WTC11 (cell line): ENCODE results near the gene TMEM225B. TPM values are rescaled to one million over a fixed set of nuclear protein-coding genes. Genes with fewer than 3 reads are reported as not detected.

Source experiments
- ATAC-seq: fragments of 200-7000 bp; cut with Tn5 transposase; 2 replicates; pipeline ENCODE4 v1.10.0; 2021; ENCODE audit warnings: mild to moderate bottlenecking, moderate library complexity
- CTCF ChIA-PET: fragments of 300-600 bp; sonication (Branson Sonifier 250); formaldehyde crosslinking; loops from one replicate; lab custom pipeline; 2021; ENCODE audit warnings: antibody characterized with exemption; lab: Charles Lee
- POLR2A ChIA-PET: fragments of 350-600 bp; sonication (Branson Sonifier 250); formaldehyde crosslinking; loops from one replicate; lab custom pipeline; 2021; ENCODE audit warnings: antibody characterized with exemption; lab: Charles Lee
- DNase-seq: peaks from one replicate; pipeline ENCODE4 v3.0.0; 2021; ENCODE audit warnings: low spot score
- H3K27ac Mint-ChIP-seq: 2 replicates; pipeline ENCODE4 v1.8.0; 2021; ENCODE audit warnings: mixed read lengths
- H3K27me3 Mint-ChIP-seq: 2 replicates; pipeline ENCODE4 v1.8.0; 2021; ENCODE audit warnings: low read depth, mild to moderate bottlenecking, moderate library complexity, mixed read lengths
- H3K36me3 Mint-ChIP-seq: 2 replicates; pipeline ENCODE4 v1.8.0; 2021; ENCODE audit warnings: mixed read lengths
- H3K4me1 Mint-ChIP-seq: 2 replicates; pipeline ENCODE4 v1.8.0; 2022; ENCODE audit warnings: mixed read lengths
- H3K4me3 Mint-ChIP-seq: 2 replicates; pipeline ENCODE4 v1.8.0; 2021; ENCODE audit warnings: mild to moderate bottlenecking, moderate library complexity, mixed read lengths
- H3K9me3 Mint-ChIP-seq: 2 replicates; pipeline ENCODE4 v1.8.0; 2021; ENCODE audit warnings: mixed read lengths
- ATF1 ChIP-seq: sonication (generic); formaldehyde crosslinking; IDR thresholded peaks from 2 replicates; pipeline ENCODE4 v1.8.1; 2023; ENCODE audit warnings: mild to moderate bottlenecking, moderate library complexity, missing genetic modification reagents
- CBFB ChIP-seq: sonication (generic); formaldehyde crosslinking; IDR thresholded peaks from 2 replicates; pipeline ENCODE4 v1.8.1; 2022; ENCODE audit warnings: mild to moderate bottlenecking, low read depth, missing genetic modification reagents
- ELF4 ChIP-seq: sonication (generic); formaldehyde crosslinking; IDR thresholded peaks from 2 replicates; pipeline ENCODE4 v1.8.1; 2022; ENCODE audit warnings: low read depth, mild to moderate bottlenecking, moderate library complexity, missing genetic modification reagents
- ETV6 ChIP-seq: sonication (generic); formaldehyde crosslinking; IDR thresholded peaks from 2 replicates; pipeline ENCODE4 v1.8.1; 2022; ENCODE audit warnings: mild to moderate bottlenecking, missing genetic modification reagents
- FOXJ3 ChIP-seq: sonication (generic); formaldehyde crosslinking; IDR thresholded peaks from 2 replicates; pipeline ENCODE4 v1.9.0; 2021; ENCODE audit warnings: missing genetic modification reagents, mild to moderate bottlenecking, borderline replicate concordance
- GABPB1 ChIP-seq: sonication (generic); formaldehyde crosslinking; IDR thresholded peaks from 2 replicates; pipeline ENCODE4 v1.8.1; 2023; ENCODE audit warnings: mild to moderate bottlenecking, missing genetic modification reagents
- GTF2I ChIP-seq: fragments of 250-450 bp; sonication (Bioruptor Pico); conservative IDR thresholded peaks from 2 replicates; pipeline ENCODE4 v1.4.0; 2021; ENCODE audit warnings: mild to moderate bottlenecking
- MXD4 ChIP-seq: fragments of 250-450 bp; sonication (Bioruptor Pico); IDR thresholded peaks from 2 replicates; pipeline ENCODE4 v1.8.0; 2021; ENCODE audit warnings: mild to moderate bottlenecking, moderate library complexity, borderline replicate concordance
- NFE2L1 ChIP-seq: sonication (generic); formaldehyde crosslinking; IDR thresholded peaks from 2 replicates; pipeline ENCODE4 v1.8.1; 2023; ENCODE audit warnings: missing genetic modification reagents
- NR2C2 ChIP-seq: sonication (generic); formaldehyde crosslinking; IDR thresholded peaks from 2 replicates; pipeline ENCODE4 v1.8.0; 2022; ENCODE audit warnings: mild to moderate bottlenecking, missing genetic modification reagents
- OVOL2 ChIP-seq: fragments of 250-450 bp; sonication (Bioruptor Pico); IDR thresholded peaks from 2 replicates; pipeline ENCODE4 v1.9.0; 2021; ENCODE audit warnings: mild to moderate bottlenecking, borderline replicate concordance
- SP1 ChIP-seq: sonication (generic); formaldehyde crosslinking; conservative IDR thresholded peaks from 2 replicates; pipeline ENCODE4 v1.8.1; 2022; ENCODE audit warnings: missing genetic modification reagents
- TEAD1 ChIP-seq: sonication (generic); formaldehyde crosslinking; IDR thresholded peaks from 2 replicates; pipeline ENCODE4 v1.8.0; 2022; ENCODE audit warnings: mild to moderate bottlenecking, missing genetic modification reagents
- ZNF416 ChIP-seq: fragments of 250-450 bp; sonication (Bioruptor Pico); IDR thresholded peaks from 2 replicates; pipeline ENCODE4 v1.9.0; 2021; ENCODE audit warnings: mild to moderate bottlenecking, inconsistent platforms
- total RNA-seq: library from RNA; stranded (reverse); gene quantifications from 3 replicates; pipeline ENCODE4 v1.2.3, GENCODE V29; 2021
- TF ChIP-seq, protein P1 (sequence below): fragments of 250-450 bp; sonication (Bioruptor Pico); IDR thresholded peaks from 2 replicates; pipeline ENCODE4 v1.9.0; 2021; ENCODE audit warnings: mild to moderate bottlenecking
- TF ChIP-seq, protein P2 (sequence below): sonication (generic); formaldehyde crosslinking; IDR thresholded peaks from 2 replicates; pipeline ENCODE4 v1.8.0; 2022; ENCODE audit warnings: mild to moderate bottlenecking, missing genetic modification reagents
- TF ChIP-seq, protein P3 (sequence below): fragments of 250-450 bp; sonication (Bioruptor Pico); IDR thresholded peaks from 2 replicates; pipeline ENCODE4 v1.9.0; 2021; ENCODE audit warnings: moderate library complexity, mild to moderate bottlenecking, inconsistent platforms, borderline replicate concordance
- TF ChIP-seq, protein P4 (sequence below): sonication (generic); formaldehyde crosslinking; IDR thresholded peaks from 2 replicates; pipeline ENCODE4 v1.8.1; 2022; ENCODE audit warnings: low read depth, missing genetic modification reagents, borderline replicate concordance
- TF ChIP-seq, protein P5 (sequence below): fragments of 250-450 bp; sonication (Bioruptor Pico); IDR thresholded peaks from 2 replicates; pipeline ENCODE4 v2.1.2; 2022; ENCODE audit warnings: mild to moderate bottlenecking, moderate library complexity
- TF ChIP-seq, protein P6 (sequence below): sonication (generic); formaldehyde crosslinking; IDR thresholded peaks from 2 replicates; pipeline ENCODE4 v1.8.0; 2022; ENCODE audit warnings: missing genetic modification reagents
- TF ChIP-seq, protein P7 (sequence below): sonication (generic); formaldehyde crosslinking; IDR thresholded peaks from 2 replicates; pipeline ENCODE4 v1.8.1; 2023; ENCODE audit warnings: mild to moderate bottlenecking, missing genetic modification reagents, borderline replicate concordance
- TF ChIP-seq, protein P8 (sequence below): sonication (generic); formaldehyde crosslinking; IDR thresholded peaks from 2 replicates; pipeline ENCODE4 v1.8.0; 2022; ENCODE audit warnings: mild to moderate bottlenecking, missing genetic modification reagents

The TMEM225B gene
- total RNA-seq, 1 experiment from 2014 or later = 0.81 TPM

DNA sequence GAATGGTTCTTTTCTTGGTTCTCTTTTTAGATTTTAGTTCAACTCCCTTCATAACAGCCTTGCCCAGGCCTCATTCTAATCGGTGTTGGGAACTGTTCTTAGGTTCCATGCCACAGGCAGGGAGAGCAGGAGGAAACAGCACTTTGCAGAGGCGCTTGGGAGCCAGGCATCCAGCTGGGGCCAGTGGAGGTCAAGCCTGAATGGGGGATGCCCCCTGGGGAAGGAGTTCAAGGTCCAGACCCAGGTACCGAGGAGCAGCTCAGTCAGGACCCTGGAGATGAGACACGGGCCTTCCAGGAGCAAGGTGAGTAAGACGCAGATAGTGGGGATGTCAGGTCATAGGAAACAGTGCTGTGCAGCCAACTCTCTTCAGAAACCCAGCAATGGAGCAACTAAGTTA, 23.2 kb downstream of the TMEM225B start:
- DNase-seq (no peak), ATAC-seq (no peak)
- CTCF ChIA-PET = no interaction called here
- Mint-ChIP-seq H3K27ac (no peak overlapping the region), H3K4me3 (no peak overlapping the region), H3K4me1 (peaks cover 11% of the 10 kb centered on the region), H3K36me3 (peaks cover 72% of the 10 kb centered on the region), H3K9me3 (no peaks in the 10 kb centered on the region), H3K27me3 (no peaks in the 10 kb centered on the region)
- TF ChIP-seq, protein P1, sequence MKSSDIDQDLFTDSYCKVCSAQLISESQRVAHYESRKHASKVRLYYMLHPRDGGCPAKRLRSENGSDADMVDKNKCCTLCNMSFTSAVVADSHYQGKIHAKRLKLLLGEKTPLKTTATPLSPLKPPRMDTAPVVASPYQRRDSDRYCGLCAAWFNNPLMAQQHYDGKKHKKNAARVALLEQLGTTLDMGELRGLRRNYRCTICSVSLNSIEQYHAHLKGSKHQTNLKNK (CRISPR knock-in tag) = no peak
- no peak for TF ChIP-seq NR2C2 (CRISPR knock-in tag)
- TF ChIP-seq, protein P2, sequence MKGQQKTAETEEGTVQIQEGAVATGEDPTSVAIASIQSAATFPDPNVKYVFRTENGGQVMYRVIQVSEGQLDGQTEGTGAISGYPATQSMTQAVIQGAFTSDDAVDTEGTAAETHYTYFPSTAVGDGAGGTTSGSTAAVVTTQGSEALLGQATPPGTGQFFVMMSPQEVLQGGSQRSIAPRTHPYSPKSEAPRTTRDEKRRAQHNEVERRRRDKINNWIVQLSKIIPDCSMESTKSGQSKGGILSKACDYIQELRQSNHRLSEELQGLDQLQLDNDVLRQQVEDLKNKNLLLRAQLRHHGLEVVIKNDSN (CRISPR knock-in tag) = no peak
- TF ChIP-seq, protein P3, sequence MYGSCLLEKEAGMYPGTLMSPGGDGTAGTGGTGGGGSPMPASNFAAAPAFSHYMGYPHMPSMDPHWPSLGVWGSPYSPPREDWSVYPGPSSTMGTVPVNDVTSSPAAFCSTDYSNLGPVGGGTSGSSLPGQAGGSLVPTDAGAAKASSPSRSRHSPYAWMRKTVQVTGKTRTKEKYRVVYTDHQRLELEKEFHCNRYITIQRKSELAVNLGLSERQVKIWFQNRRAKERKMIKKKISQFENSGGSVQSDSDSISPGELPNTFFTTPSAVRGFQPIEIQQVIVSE (CRISPR knock-in tag) = no peak
- no peak for TF ChIP-seq MXD4
- no peak for TF ChIP-seq ZNF416 (CRISPR knock-in tag)
- TF ChIP-seq, protein P4, sequence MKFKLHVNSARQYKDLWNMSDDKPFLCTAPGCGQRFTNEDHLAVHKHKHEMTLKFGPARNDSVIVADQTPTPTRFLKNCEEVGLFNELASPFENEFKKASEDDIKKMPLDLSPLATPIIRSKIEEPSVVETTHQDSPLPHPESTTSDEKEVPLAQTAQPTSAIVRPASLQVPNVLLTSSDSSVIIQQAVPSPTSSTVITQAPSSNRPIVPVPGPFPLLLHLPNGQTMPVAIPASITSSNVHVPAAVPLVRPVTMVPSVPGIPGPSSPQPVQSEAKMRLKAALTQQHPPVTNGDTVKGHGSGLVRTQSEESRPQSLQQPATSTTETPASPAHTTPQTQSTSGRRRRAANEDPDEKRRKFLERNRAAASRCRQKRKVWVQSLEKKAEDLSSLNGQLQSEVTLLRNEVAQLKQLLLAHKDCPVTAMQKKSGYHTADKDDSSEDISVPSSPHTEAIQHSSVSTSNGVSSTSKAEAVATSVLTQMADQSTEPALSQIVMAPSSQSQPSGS (CRISPR knock-in tag) = no peak
- TF ChIP-seq ELF4 = no peak
- TF ChIP-seq CBFB (CRISPR knock-in tag) = no peak
- TF ChIP-seq ATF1 (CRISPR knock-in tag) = no peak
- TF ChIP-seq, protein P5, sequence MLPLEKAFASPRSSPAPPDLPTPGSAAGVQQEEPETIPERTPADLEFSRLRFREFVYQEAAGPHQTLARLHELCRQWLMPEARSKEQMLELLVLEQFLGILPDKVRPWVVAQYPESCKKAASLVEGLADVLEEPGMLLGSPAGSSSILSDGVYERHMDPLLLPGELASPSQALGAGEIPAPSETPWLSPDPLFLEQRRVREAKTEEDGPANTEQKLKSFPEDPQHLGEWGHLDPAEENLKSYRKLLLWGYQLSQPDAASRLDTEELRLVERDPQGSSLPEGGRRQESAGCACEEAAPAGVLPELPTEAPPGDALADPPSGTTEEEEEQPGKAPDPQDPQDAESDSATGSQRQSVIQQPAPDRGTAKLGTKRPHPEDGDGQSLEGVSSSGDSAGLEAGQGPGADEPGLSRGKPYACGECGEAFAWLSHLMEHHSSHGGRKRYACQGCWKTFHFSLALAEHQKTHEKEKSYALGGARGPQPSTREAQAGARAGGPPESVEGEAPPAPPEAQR = no peak
- no peak for TF ChIP-seq SP1 (CRISPR knock-in tag)
- TF ChIP-seq TEAD1 (CRISPR knock-in tag) = no peak
- no peak for TF ChIP-seq OVOL2 (CRISPR knock-in tag)
- no peak for TF ChIP-seq NFE2L1 (CRISPR knock-in tag)
- no peak for TF ChIP-seq FOXJ3
- POLR2A ChIA-PET = no interaction called here

DNA sequence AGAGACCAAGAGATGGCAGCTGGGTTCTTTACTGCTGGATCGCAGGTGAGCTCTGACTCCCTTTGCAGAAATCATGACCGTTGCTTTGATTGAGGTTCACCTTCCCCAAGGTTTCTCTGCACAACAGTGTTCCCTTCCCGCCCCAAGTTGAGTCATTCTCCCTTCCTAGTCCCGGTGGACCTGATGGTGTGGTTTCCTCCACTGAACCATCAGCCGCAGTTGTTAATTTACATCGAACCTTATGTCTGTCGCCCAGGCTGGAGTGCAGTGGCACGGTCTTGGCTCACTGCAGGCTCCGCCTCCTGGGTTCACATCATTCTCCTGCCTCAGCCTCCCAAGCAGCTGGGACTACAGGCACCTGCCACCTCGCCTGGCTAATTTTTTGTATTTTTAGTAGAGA, 24.5 kb downstream of the TMEM225B start:
- DNase-seq (no peak), ATAC-seq (no peak)
- TF ChIP-seq GABPB1 (CRISPR knock-in tag) (no peak), GTF2I (CRISPR knock-in tag) (no peak), ETV6 (CRISPR knock-in tag) (no peak)
- TF ChIP-seq, protein P3 (CRISPR knock-in tag) = no peak
- TF ChIP-seq, protein P6, sequence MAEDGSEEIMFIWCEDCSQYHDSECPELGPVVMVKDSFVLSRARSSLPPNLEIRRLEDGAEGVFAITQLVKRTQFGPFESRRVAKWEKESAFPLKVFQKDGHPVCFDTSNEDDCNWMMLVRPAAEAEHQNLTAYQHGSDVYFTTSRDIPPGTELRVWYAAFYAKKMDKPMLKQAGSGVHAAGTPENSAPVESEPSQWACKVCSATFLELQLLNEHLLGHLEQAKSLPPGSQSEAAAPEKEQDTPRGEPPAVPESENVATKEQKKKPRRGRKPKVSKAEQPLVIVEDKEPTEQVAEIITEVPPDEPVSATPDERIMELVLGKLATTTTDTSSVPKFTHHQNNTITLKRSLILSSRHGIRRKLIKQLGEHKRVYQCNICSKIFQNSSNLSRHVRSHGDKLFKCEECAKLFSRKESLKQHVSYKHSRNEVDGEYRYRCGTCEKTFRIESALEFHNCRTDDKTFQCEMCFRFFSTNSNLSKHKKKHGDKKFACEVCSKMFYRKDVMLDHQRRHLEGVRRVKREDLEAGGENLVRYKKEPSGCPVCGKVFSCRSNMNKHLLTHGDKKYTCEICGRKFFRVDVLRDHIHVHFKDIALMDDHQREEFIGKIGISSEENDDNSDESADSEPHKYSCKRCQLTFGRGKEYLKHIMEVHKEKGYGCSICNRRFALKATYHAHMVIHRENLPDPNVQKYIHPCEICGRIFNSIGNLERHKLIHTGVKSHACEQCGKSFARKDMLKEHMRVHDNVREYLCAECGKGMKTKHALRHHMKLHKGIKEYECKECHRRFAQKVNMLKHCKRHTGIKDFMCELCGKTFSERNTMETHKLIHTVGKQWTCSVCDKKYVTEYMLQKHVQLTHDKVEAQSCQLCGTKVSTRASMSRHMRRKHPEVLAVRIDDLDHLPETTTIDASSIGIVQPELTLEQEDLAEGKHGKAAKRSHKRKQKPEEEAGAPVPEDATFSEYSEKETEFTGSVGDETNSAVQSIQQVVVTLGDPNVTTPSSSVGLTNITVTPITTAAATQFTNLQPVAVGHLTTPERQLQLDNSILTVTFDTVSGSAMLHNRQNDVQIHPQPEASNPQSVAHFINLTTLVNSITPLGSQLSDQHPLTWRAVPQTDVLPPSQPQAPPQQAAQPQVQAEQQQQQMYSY = no peak
- TF ChIP-seq, protein P7, sequence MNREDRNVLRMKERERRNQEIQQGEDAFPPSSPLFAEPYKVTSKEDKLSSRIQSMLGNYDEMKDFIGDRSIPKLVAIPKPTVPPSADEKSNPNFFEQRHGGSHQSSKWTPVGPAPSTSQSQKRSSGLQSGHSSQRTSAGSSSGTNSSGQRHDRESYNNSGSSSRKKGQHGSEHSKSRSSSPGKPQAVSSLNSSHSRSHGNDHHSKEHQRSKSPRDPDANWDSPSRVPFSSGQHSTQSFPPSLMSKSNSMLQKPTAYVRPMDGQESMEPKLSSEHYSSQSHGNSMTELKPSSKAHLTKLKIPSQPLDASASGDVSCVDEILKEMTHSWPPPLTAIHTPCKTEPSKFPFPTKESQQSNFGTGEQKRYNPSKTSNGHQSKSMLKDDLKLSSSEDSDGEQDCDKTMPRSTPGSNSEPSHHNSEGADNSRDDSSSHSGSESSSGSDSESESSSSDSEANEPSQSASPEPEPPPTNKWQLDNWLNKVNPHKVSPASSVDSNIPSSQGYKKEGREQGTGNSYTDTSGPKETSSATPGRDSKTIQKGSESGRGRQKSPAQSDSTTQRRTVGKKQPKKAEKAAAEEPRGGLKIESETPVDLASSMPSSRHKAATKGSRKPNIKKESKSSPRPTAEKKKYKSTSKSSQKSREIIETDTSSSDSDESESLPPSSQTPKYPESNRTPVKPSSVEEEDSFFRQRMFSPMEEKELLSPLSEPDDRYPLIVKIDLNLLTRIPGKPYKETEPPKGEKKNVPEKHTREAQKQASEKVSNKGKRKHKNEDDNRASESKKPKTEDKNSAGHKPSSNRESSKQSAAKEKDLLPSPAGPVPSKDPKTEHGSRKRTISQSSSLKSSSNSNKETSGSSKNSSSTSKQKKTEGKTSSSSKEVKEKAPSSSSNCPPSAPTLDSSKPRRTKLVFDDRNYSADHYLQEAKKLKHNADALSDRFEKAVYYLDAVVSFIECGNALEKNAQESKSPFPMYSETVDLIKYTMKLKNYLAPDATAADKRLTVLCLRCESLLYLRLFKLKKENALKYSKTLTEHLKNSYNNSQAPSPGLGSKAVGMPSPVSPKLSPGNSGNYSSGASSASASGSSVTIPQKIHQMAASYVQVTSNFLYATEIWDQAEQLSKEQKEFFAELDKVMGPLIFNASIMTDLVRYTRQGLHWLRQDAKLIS (CRISPR knock-in tag) = no peak
- TF ChIP-seq, protein P8, sequence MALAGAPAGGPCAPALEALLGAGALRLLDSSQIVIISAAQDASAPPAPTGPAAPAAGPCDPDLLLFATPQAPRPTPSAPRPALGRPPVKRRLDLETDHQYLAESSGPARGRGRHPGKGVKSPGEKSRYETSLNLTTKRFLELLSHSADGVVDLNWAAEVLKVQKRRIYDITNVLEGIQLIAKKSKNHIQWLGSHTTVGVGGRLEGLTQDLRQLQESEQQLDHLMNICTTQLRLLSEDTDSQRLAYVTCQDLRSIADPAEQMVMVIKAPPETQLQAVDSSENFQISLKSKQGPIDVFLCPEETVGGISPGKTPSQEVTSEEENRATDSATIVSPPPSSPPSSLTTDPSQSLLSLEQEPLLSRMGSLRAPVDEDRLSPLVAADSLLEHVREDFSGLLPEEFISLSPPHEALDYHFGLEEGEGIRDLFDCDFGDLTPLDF = no peak
- no peaks in the 10 kb centered on the region for H3K27me3 Mint-ChIP-seq
- no peaks in the 10 kb centered on the region for H3K9me3 Mint-ChIP-seq
- CTCF ChIA-PET = no interaction called here
- POLR2A ChIA-PET = no interaction called here
- H3K4me1 Mint-ChIP-seq = peaks cover 6% of the 10 kb centered on the region
- no peak overlapping the region for H3K4me3 Mint-ChIP-seq
- H3K27ac Mint-ChIP-seq = no peak overlapping the region
- peaks cover 82% of the 10 kb centered on the region for H3K36me3 Mint-ChIP-seq
